SU-DHL-6 (cell line): ENCODE results near the gene IGFLR1.

Source experiments
- H2AFZ ChIP-seq: fragments of 200-600 bp; sonication (generic); 2 replicates; pipeline ENCODE4 v1.6.1; 2014; ENCODE audit warnings: low read depth, mild to moderate bottlenecking, moderate library complexity, mixed read lengths, antibody characterized with exemption, low read length; ENCODE audit not compliant: severe bottlenecking
- H3F3A ChIP-seq: fragments of 200-600 bp; shearing (Covaris generic); 2 replicates; pipeline ENCODE4 v1.6.0; 2016; ENCODE audit warnings: antibody characterized with exemption, mild to moderate bottlenecking; ENCODE audit not compliant: insufficient read depth
- H3K27ac ChIP-seq: fragments of 200-600 bp; sonication (generic); 2 replicates; pipeline ENCODE4 v1.5.1; 2016; ENCODE audit warnings: low read depth, mild to moderate bottlenecking, low read length, moderate library complexity, mixed read lengths
- H3K27me3 ChIP-seq: fragments of 200-600 bp; sonication (generic), shearing (Covaris generic); 2 replicates; pipeline ENCODE4 v1.6.0; 2014; ENCODE audit warnings: mild to moderate bottlenecking, low read length
- H3K36me3 ChIP-seq: fragments of 200-600 bp; sonication (generic); 2 replicates; pipeline ENCODE4 v1.6.1; 2014; ENCODE audit warnings: mild to moderate bottlenecking, low read length, mixed read lengths
- H3K4me2 ChIP-seq: fragments of 300-600, 200-600 bp; shearing (Covaris generic), sonication (generic); 2 replicates; pipeline ENCODE4 v1.6.0; 2014; ENCODE audit warnings: low read length, low read depth, mild to moderate bottlenecking; ENCODE audit not compliant: poor library complexity, severe bottlenecking
- H3K4me3 ChIP-seq: fragments of 200-600 bp; sonication (generic); 2 replicates; pipeline ENCODE4 v1.5.1; 2014; ENCODE audit warnings: antibody characterized with exemption, low read length, mild to moderate bottlenecking, mixed read lengths; ENCODE audit not compliant: insufficient read depth, poor library complexity, severe bottlenecking
- H3K79me2 ChIP-seq: fragments of 200-600 bp; sonication (generic); 2 replicates; pipeline ENCODE4 v1.6.1; 2014; ENCODE audit warnings: mild to moderate bottlenecking, low read length, moderate library complexity; ENCODE audit not compliant: insufficient read depth
- H3K9ac ChIP-seq: fragments of 200-600 bp; sonication (generic); 2 replicates; pipeline ENCODE4 v1.7.0; 2014; ENCODE audit warnings: mild to moderate bottlenecking, low read length
- H3K9me2 ChIP-seq: fragments of 200-600 bp; sonication (generic); replicated peaks from 2 replicates; pipeline ENCODE4 v1.6.1; 2014; ENCODE audit warnings: low read length; ENCODE audit not compliant: insufficient read depth
- H3K9me3 ChIP-seq: fragments of 200-600 bp; sonication (generic); 2 replicates; pipeline ENCODE4 v1.6.1; 2014; ENCODE audit warnings: low read length, mixed read lengths; ENCODE audit not compliant: insufficient read depth
- H4K20me1 ChIP-seq: fragments of 200-600 bp; sonication (generic); 2 replicates; pipeline ENCODE4 v1.6.1; 2014; ENCODE audit warnings: low read depth, mild to moderate bottlenecking, antibody characterized with exemption, low read length, moderate library complexity, mixed read lengths
- EZH2phosphoT487 ChIP-seq: fragments of 200-600 bp; sonication (generic), shearing (Covaris generic); conservative IDR thresholded peaks from 2 replicates; pipeline ENCODE4 v1.6.1; 2018; ENCODE audit warnings: mild to moderate bottlenecking, antibody characterized with exemption, low read length, moderate library complexity, mixed read lengths
- TF ChIP-seq, protein P1 (sequence below): fragments of 200-600 bp; sonication (generic); IDR thresholded peaks from one replicate; pipeline ENCODE4 v1.5.1; 2017; ENCODE audit warnings: antibody characterized with exemption, mild to moderate bottlenecking, low read length, moderate library complexity; ENCODE audit not compliant: insufficient read depth, poor library complexity, severe bottlenecking

The IGFLR1 gene

GRCh38 chr19:35781650-35782049, 39.4 kb upstream of the IGFLR1 start:
- Histone ChIP-seq H3K79me2 (no peaks in the 10 kb centered on the region; the same call in 1 of the 2 replicates), H3F3A (no peaks in the 10 kb centered on the region), H3K9ac (no peak overlapping the region), H3K36me3 (no peaks in the 10 kb centered on the region), H3K27ac (no peak overlapping the region), H3K4me2 (no peak overlapping the region), H3K9me2 (no peaks in the 10 kb centered on the region), H2AFZ (no peak overlapping the region), H3K9me3 (no peaks in the 10 kb centered on the region), H4K20me1 (no peaks in the 10 kb centered on the region), H3K27me3 (no peaks in the 10 kb centered on the region), H3K4me3 (no peak overlapping the region)
- no peak for TF ChIP-seq EZH2phosphoT487
- TF ChIP-seq, protein P1, sequence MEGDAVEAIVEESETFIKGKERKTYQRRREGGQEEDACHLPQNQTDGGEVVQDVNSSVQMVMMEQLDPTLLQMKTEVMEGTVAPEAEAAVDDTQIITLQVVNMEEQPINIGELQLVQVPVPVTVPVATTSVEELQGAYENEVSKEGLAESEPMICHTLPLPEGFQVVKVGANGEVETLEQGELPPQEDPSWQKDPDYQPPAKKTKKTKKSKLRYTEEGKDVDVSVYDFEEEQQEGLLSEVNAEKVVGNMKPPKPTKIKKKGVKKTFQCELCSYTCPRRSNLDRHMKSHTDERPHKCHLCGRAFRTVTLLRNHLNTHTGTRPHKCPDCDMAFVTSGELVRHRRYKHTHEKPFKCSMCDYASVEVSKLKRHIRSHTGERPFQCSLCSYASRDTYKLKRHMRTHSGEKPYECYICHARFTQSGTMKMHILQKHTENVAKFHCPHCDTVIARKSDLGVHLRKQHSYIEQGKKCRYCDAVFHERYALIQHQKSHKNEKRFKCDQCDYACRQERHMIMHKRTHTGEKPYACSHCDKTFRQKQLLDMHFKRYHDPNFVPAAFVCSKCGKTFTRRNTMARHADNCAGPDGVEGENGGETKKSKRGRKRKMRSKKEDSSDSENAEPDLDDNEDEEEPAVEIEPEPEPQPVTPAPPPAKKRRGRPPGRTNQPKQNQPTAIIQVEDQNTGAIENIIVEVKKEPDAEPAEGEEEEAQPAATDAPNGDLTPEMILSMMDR, result no peak

DNA sequence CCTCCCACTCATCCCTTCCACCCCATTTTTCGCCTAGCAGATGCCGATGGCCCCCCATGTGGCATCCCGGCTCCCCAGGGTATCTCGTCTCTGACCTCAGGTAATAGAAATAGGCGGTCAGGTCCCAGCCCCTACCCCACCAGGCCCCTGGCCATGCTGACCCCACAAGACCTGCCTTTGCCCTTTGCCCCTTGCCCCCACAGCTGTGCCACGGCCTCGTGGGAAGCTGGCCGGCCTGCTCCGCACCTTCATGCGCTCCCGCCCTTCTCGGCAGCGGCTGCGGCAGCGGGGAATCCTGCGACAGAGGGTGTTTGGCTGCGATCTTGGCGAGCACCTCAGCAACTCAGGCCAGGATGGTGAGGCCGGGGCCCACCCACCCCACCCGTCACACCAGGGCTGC, 38.5 kb upstream of the IGFLR1 start:
- Histone ChIP-seq H2AFZ (no peak overlapping the region), H3K9me3 (no peaks in the 10 kb centered on the region), H3K4me2 (no peak overlapping the region), H3F3A (no peaks in the 10 kb centered on the region), H3K27me3 (no peaks in the 10 kb centered on the region), H3K36me3 (no peaks in the 10 kb centered on the region), H3K9me2 (no peaks in the 10 kb centered on the region), H3K79me2 (no peaks in the 10 kb centered on the region; the same call in 1 of the 2 replicates), H4K20me1 (no peaks in the 10 kb centered on the region), H3K4me3 (no peak overlapping the region), H3K9ac (no peak overlapping the region), H3K27ac (no peak overlapping the region)
- TF ChIP-seq, protein P1, result no peak
- TF ChIP-seq EZH2phosphoT487, result no peak

GRCh38 chr19:35780058-35780457, 37.8 kb upstream of the IGFLR1 start:
- Histone ChIP-seq H4K20me1 (no peaks in the 10 kb centered on the region), H3K4me2 (no peak overlapping the region), H3F3A (no peaks in the 10 kb centered on the region), H3K79me2 (no peaks in the 10 kb centered on the region; the same call in 1 of the 2 replicates), H3K9ac (no peak overlapping the region), H3K27me3 (no peaks in the 10 kb centered on the region), H2AFZ (no peak overlapping the region), H3K4me3 (no peak overlapping the region), H3K9me2 (no peaks in the 10 kb centered on the region), H3K9me3 (no peaks in the 10 kb centered on the region), H3K36me3 (no peaks in the 10 kb centered on the region), H3K27ac (no peak overlapping the region)
- TF ChIP-seq, protein P1, result no peak
- TF ChIP-seq EZH2phosphoT487, result no peak
